ENCODE results near the gene RPS18. TPM values are rescaled to one million over a fixed set of nuclear protein-coding genes. Genes with fewer than 3 reads are reported as not detected.

RPS18 gene
- total RNA-seq, 1 donor from 2014 or later, result 12,112 TPM

GRCh38 chr6:33241968-33242367 lies 29.9 kb upstream of the RPS18 start:
- H3K27me3 ChIP-seq (ENCODE audit: control insufficient read depth, insufficient read depth, low read length), result peaks cover 3% of the 10 kb centered on the region
- no peak overlapping the region for H3K4me3 ChIP-seq (ENCODE audit: low read depth, low read length)
- FAIRE-seq, result no peak
- no peaks in the 10 kb centered on the region for H3K36me3 ChIP-seq (ENCODE audit: control insufficient read depth, insufficient read depth, low read length)
- TF ChIP-seq CTCF (IDR thresholded peaks at IDR 0.05; ENCODE audit: insufficient read depth, low read length, severe bottlenecking), result no peak
- DNase-seq (ENCODE audit: low read depth), result peak; percentile 16

GRCh38 chr6:33243476-33243875 lies 28.4 kb upstream of the RPS18 start:
- TF ChIP-seq CTCF (IDR thresholded peaks at IDR 0.05; ENCODE audit: insufficient read depth, low read length, severe bottlenecking), result no peak
- DNase-seq (ENCODE audit: low read depth) (no peak), FAIRE-seq (no peak)

DNA sequence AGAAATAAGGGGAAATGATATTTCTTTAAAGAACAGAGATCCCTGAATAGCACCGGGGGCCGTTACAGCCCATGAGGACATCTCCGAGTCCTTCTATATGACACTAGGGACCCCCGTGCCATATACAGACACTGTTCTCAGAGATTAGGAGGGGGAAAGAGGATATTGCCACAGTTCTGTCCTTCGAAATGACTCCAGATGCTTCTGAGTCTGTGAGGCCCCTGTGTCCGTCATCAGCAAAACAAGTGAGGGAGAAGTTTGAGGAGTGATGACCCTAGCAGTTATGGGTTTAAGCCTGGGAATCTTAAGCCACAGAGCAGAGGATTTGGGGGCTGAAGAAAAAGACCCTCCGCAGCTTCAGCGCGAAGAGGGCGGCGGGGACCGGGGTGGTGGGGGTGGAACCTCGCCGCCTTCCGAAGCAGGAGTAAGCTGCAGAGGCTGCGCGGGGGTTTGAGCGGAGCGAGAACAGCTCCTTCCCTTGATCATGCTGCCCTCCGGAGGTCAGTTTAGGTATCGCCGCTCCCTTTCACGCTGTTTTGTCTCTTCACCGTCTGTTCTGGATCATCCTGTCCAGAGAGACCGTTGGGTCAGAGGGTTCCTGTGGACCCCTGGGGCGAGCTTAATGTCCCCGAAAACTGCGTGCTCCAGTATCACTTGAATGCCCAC lies 23.8 kb upstream of the RPS18 start:
- peak; percentile 98 for TF ChIP-seq CTCF (IDR thresholded peaks at IDR 0.05; ENCODE audit: insufficient read depth, low read length, severe bottlenecking)
- Histone ChIP-seq H3K4me3 (ENCODE audit: low read depth, low read length) (peak overlapping the region; percentile 37), H3K27me3 (ENCODE audit: control insufficient read depth, insufficient read depth, low read length) (no peaks in the 10 kb centered on the region), H3K36me3 (ENCODE audit: control insufficient read depth, insufficient read depth, low read length) (no peaks in the 10 kb centered on the region)
- no peak for FAIRE-seq
- DNase-seq (ENCODE audit: low read depth), result peak; percentile 76

More at GRCh38 chr6:33243476-33243875, 28.4 kb upstream of the RPS18 start:
- peaks cover 3% of the 10 kb centered on the region for H3K27me3 ChIP-seq (ENCODE audit: control insufficient read depth, insufficient read depth, low read length)
- no peaks in the 10 kb centered on the region for H3K36me3 ChIP-seq (ENCODE audit: control insufficient read depth, insufficient read depth, low read length)
- no peak overlapping the region for H3K4me3 ChIP-seq (ENCODE audit: low read depth, low read length)

DNA sequence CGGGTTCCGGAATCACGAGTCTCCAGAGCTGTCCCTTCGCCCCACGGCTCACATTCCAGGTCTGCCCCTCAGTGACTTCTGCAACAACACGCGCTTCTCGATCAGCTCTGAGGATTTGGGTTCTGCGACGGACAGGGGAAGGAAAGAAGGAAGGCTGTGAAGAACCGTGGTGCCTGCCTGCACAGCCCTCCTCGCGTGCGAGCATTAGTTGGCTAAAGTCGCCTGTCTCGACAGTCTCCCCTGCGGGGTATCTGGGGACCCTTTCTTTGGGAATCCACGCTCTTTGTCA lies 23.3 kb upstream of the RPS18 start:
- Histone ChIP-seq H3K36me3 (ENCODE audit: control insufficient read depth, insufficient read depth, low read length) (no peaks in the 10 kb centered on the region), H3K4me3 (ENCODE audit: low read depth, low read length) (peak overlapping the region; percentile 37), H3K27me3 (ENCODE audit: control insufficient read depth, insufficient read depth, low read length) (no peaks in the 10 kb centered on the region)
- TF ChIP-seq CTCF (IDR thresholded peaks at IDR 0.05; ENCODE audit: insufficient read depth, low read length, severe bottlenecking), result no peak
- FAIRE-seq (peak; percentile 58), DNase-seq (ENCODE audit: low read depth) (no peak)

- FAIRE-seq (peak; percentile 68), DNase-seq (ENCODE audit: low read depth) (peak; percentile 99)
- no peaks in the 10 kb centered on the region for H3K36me3 ChIP-seq (ENCODE audit: control insufficient read depth, insufficient read depth, low read length)
- peak overlapping the region; percentile 50 for H3K4me3 ChIP-seq (ENCODE audit: low read depth, low read length)
- TF ChIP-seq CTCF (IDR thresholded peaks at IDR 0.05; ENCODE audit: insufficient read depth, low read length, severe bottlenecking), result peak; percentile 7
- no peaks in the 10 kb centered on the region for H3K27me3 ChIP-seq (ENCODE audit: control insufficient read depth, insufficient read depth, low read length)
Measured at GRCh38 chr6:33248932-33249731, 22.7 kb upstream of the RPS18 start.
